ENCODE measurements around the gene PSMB5.
A peak's percentile ranks its signal among the peaks of the same experiment; 100 is the strongest.

The PSMB5 gene

DNA sequence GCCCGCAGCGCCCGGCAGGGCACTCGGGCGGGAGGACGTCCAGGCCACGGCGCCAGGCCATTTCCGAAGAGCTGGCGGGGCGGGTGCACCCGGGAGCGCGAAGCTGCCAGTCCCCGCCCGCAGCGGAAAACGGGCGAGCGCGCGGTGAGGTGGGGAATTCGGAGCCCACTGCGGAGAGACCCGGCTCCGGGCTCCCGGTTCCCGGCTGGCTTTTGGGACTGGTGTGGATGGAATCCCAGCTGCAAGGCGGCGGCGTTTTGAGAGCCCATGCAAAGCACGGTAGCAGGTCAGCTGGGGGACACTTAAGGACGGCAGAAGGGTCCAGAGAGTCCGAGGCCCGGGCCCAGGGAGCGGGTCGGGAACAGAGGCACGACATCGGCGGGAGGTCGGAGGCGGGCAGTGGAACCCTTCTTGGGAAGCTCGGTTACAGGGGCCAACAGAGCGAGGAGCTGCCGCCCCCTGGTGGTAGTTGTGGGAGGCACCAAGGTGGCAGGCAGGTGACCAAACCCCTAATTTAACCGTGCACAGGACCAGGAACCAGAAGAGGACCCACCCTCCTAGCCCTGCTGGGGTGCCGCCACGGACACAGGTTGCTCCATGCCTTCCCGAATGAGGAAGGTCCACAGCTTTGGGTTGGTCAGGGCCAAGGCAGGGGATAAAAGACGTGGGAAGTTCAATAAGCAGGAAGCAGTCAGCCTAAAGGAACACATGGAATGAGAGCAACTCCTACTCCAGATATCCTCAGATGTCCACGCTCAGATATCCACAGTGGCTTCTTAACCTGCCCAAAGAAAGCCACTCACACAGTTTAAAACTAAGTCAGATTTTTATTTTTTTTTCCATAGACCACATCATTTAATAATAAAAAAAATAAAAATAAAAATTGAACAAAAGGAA lies 23.3 kb upstream of the PSMB5 start:
- TF ChIP-seq, protein P1, sequence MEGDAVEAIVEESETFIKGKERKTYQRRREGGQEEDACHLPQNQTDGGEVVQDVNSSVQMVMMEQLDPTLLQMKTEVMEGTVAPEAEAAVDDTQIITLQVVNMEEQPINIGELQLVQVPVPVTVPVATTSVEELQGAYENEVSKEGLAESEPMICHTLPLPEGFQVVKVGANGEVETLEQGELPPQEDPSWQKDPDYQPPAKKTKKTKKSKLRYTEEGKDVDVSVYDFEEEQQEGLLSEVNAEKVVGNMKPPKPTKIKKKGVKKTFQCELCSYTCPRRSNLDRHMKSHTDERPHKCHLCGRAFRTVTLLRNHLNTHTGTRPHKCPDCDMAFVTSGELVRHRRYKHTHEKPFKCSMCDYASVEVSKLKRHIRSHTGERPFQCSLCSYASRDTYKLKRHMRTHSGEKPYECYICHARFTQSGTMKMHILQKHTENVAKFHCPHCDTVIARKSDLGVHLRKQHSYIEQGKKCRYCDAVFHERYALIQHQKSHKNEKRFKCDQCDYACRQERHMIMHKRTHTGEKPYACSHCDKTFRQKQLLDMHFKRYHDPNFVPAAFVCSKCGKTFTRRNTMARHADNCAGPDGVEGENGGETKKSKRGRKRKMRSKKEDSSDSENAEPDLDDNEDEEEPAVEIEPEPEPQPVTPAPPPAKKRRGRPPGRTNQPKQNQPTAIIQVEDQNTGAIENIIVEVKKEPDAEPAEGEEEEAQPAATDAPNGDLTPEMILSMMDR (IDR thresholded peaks at IDR 0.05; ENCODE audit: extremely low read depth, missing control alignments) = peak; percentile 94

DNA sequence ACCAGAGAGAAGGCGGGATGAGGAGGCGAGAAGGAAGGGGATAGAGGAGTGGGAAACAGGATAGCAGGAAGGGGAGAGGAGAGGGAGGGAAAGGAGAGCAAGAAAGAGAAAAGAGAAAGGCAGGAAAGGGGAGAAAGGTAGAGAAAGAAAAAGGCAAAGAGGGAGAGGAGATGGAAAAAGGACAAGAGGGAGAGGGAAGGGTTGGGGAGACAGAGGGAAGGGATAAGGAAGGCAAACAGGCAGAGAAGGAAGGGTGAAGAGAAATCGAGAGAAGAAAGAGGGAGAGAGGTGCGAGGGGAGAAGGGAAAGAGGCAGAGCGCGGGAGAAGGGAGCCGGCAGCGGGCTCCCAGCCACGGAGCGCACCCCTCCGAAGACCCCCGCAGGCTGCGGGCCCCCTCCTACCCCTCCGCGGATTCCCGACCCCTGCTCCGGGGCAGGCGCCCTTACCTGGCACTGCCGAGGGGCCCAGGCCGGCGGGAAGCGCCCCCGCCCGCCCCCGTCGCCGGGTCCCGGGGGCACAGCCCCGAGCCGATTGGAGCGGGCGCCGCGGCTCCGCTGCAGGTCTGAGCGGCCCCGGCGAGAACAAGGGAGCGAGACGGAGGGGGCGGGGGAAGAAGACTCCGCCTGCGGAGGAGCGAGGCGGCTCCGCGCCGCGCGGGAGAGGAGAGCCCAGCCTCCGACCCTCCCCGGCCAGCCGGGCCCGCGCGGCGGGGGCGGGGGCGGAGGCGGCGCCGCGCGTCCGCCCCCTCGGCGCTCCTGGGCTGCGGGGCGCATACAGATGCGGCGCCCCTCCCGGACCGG lies 22.5 kb upstream of the PSMB5 start, which contains the start of gene CDH24:
CDH24 (minus strand) TSS at position 565 of the 801 bp plus-strand sequence. CDS start 1,787 bp downstream, outside the sequence.
- TF ChIP-seq, protein P1 (IDR thresholded peaks at IDR 0.05; ENCODE audit: extremely low read depth, missing control alignments) = no peak
- DNase-seq (ENCODE audit: low spot score) = peak; percentile 95

More for the DNA sequence above, 23.3 kb upstream of the PSMB5 start:
- peak; percentile 95 for DNase-seq (ENCODE audit: low spot score)

DNA sequence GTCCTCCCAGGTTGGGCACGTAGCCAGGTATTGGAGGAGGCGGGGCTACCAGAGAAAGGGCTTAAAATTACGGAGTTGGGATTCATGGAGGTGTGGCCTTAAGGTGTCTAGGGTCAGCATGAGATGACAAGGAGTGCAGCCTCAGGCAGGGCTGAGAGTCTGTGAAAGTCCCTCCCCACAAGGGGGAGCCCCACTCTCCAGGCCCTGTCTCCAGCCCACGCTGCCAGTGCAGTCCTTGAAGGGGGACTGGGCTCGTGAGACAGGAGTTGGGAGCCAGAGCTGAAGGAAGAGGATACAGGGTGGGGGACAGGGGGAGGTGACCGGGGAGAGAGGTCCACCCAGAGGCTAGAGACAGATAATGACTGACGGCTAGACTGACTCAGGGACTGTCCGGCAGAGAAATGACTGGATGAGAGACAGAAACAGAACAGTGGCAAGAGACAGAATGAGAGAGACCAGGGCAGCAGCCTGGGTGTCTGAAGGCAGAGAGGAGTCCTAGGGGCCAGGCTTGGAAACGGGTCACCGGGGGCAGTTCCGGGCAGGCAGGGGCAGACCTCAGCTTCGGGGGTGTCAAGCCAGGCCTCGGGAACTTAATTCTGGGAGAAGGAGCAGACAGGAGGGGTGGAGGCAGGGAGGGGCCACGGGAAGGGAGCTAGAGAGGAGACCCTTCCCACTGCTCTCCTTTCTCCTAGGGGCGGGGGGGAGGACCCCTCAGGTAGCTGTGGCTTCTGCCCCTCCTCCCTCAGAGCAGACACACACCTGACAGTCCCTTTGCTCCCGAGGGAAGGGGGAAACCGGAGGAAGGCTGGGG lies 21.6 kb upstream of the PSMB5 start:
- DNase-seq (ENCODE audit: low spot score) = peak; percentile 95
- TF ChIP-seq, protein P1 (IDR thresholded peaks at IDR 0.05; ENCODE audit: extremely low read depth, missing control alignments) = peak; percentile 69

DNA sequence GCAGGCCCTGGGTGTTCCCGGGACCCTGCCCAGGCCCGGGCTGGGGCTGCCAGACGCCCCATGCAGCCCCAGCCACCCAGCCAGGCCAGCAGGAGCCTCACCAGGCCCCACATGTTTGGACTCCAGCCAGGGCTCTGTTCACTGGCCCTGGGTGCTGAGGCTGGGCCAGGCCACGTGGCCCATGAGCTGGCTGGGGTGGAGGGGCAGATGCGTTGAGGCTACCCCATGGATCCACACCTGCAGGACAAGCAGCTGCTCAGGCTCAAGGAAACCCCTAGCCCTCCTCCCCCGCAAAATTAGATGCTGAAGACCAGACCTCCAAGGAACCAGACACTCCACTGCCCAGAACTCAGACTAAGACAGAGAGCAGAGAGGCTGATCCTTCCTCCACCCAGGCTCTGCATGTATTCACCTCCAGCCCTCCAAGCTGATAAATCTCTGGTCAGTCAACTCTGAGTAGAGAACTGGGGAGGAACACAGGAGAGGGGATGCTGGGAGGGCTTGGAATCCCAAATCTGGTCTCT lies 21.0 kb upstream of the PSMB5 start:
- TF ChIP-seq, protein P1 (IDR thresholded peaks at IDR 0.05; ENCODE audit: extremely low read depth, missing control alignments) = no peak
- no peak for DNase-seq (ENCODE audit: low spot score)

DNA sequence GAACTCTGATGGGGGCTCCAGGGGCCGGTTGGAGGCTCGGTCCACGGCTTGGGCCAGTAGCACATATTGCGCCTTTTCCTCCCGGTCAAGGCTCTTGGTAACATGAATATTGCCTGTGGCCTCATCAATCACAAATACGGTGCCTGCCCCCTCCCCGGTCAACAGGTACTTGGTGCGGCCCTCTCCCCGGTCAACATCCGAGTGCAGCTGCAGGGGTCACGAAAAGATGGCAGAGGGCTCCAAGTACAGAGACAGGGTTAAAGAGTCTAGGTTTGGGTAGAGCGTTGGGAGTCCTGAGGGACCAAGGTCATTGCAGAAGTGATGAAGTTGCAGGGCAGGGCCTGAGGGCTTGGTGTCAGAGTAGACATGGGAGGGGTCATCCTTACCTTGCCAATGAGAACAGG lies 20.4 kb upstream of the PSMB5 start:
- TF ChIP-seq, protein P1 (IDR thresholded peaks at IDR 0.05; ENCODE audit: extremely low read depth, missing control alignments) = no peak
- no peak for DNase-seq (ENCODE audit: low spot score)

DNA sequence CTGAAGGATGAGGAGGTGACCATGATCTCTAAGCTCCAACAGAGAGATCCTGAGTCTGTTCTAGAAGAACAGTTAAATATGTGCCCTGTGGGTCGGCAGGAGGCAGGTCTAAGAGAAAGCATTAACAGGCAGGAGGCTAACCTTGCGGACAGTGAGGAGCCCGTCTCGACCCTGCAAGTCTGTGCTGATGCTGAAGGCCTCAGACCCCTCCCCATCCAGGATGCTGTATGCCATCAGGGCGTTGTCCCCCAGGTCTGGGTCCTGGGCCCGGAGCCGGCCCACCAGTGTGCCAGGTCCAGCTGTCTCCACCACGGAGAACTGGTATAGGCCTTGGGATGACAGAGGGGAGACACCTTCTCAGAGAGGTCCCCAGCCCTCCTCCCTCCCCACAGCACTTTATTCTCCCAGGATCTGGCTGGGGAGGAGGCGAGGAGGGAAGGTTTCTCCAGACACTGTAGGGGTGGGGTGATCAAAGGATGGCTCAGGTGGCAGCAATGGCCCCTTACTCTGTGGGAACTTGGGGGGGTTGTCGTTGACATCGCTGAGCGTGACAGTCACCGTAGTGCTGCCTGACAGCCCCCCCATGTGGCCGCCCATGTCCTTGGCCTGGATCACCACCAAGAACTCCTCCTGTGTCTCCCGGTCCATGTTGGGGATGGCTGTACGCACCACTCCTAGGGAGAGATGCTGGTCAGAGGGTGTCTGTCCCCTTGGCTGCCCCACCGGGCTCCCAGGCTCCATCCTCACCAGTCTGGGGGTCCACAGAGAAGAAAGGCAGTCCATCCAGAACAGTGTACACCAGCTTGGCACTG lies 19.5 kb upstream of the PSMB5 start:
- TF ChIP-seq, protein P1 (IDR thresholded peaks at IDR 0.05; ENCODE audit: extremely low read depth, missing control alignments) = peak; percentile 19

More for the DNA sequence above, 19.5 kb upstream of the PSMB5 start:
- peak; percentile 60 for DNase-seq (ENCODE audit: low spot score)

Measured in GM20000 (cell line).